ENCODE measurements around the gene NR4A2. TPM values are rescaled to one million over a fixed set of nuclear protein-coding genes. Genes with fewer than 3 reads are reported as not detected.

Gene NR4A2
- total RNA-seq, 2 experiments from 2014 or later, result 290 to 319 TPM

DNA sequence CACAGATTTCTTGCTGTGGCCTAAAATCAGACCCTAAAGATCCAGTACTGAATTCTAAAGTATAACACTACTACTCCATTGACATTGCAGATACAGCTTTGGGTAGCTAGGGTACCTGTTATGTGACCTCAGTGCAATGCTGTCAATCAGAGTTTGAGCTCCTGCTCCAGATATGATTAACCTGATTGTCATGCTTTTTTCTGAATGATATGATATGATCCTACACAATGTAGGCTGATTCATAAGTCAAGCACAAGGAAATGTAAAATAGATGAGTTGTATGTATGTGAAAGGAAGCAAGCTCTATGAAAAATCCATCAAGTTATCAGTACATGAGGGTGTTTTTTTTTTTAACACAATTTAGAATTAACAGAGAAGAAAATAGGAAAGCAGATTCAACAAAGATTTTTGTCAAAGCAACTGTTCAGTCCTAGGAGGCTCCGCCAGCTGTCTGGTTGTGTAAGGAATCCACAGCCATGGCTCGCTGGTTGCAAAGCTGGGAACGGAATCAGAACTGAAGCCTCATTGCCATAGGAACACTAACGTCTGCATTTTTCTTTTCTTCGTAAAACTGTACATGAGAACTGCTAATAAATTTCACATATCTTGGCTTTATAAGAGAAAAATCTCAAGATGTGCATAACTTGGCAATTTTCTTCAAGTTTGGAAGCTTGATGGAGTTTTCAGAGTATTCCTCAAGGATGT lies 52.9 kb downstream of the NR4A2 start:
- Histone ChIP-seq H3K9me3 (ENCODE audit: control insufficient read depth in 1 of 2, insufficient read depth in 1 of 2, low read length in 2 of 2) (no peaks in the 10 kb centered on the region), H3K36me3 (ENCODE audit: insufficient read depth, low read length) (no peaks in the 10 kb centered on the region), H3K27me3 (ENCODE audit: control insufficient read depth in 1 of 2, insufficient read depth in 2 of 2, low read length in 2 of 2) (peaks cover 0 to 4% of the 10 kb centered on the region in 2 experiments), H3K27ac (ENCODE audit: low read depth in 1 of 2, low read length in 2 of 2) (no peak overlapping the region), H3K4me3 (ENCODE audit: low read length) (no peak overlapping the region), H3K4me1 (ENCODE audit: insufficient read depth, low read length) (no peaks in the 10 kb centered on the region)
- H3K36me3 Mint-ChIP-seq (ENCODE audit: low read depth), result no peaks in the 10 kb centered on the region
- TF ChIP-seq, protein P1, sequence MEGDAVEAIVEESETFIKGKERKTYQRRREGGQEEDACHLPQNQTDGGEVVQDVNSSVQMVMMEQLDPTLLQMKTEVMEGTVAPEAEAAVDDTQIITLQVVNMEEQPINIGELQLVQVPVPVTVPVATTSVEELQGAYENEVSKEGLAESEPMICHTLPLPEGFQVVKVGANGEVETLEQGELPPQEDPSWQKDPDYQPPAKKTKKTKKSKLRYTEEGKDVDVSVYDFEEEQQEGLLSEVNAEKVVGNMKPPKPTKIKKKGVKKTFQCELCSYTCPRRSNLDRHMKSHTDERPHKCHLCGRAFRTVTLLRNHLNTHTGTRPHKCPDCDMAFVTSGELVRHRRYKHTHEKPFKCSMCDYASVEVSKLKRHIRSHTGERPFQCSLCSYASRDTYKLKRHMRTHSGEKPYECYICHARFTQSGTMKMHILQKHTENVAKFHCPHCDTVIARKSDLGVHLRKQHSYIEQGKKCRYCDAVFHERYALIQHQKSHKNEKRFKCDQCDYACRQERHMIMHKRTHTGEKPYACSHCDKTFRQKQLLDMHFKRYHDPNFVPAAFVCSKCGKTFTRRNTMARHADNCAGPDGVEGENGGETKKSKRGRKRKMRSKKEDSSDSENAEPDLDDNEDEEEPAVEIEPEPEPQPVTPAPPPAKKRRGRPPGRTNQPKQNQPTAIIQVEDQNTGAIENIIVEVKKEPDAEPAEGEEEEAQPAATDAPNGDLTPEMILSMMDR (IDR thresholded peaks at IDR 0.05), result no peak
- no peak overlapping the region for H3K27ac Mint-ChIP-seq
- ChIA-PET CTCF (no interaction called here), POLR2A (no interaction called here)
- H3K4me3 Mint-ChIP-seq, result no peak overlapping the region
- peaks cover 56% of the 10 kb centered on the region for H3K27me3 Mint-ChIP-seq
- H3K4me1 Mint-ChIP-seq (ENCODE audit: low read depth), result no peaks in the 10 kb centered on the region
- intact Hi-C loops (cut with DNase I, micrococcal nuclease), result no loop called here
- no peak for ATAC-seq (ENCODE audit: poor library complexity)
- no peaks in the 10 kb centered on the region for H3K9me3 Mint-ChIP-seq
- no peak for DNase-seq

Other genes with a start within 250 kb of the NR4A2 start
- gene GPD2, start 103.7 kb upstream of the NR4A2 start, total RNA-seq, result 1 to 10 TPM; 6.2 to 6.7 TPM